HEK293 (cell line): ENCODE data around the gene MRNIP.

Source experiments
- CTCF ChIA-PET: fragments of 350-600 bp; formaldehyde crosslinking; extraction: SDS; loops from one replicate; lab custom pipeline; 2021; ENCODE audit warnings: antibody characterized with exemption; lab: Yijun Ruan, JAX
- POLR2A ChIA-PET: fragments of 300-600 bp; formaldehyde crosslinking; extraction: SDS; loops from one replicate; lab custom pipeline; 2020; ENCODE audit warnings: antibody characterized with exemption, inconsistent platforms; lab: Yijun Ruan, JAX
- H3K27ac ChIP-seq: fragments of 200-500 bp; sonication (Bioruptor generic); 2 replicates; pipeline ENCODE4 v1.5.1; 2014; ENCODE audit warnings: low read depth, low read length, control low read depth, inconsistent platforms; ENCODE audit errors: extremely low read depth
- H3K36me3 ChIP-seq, 2 experiments: fragments of 200-500 bp in 1 of 2; sonication (Bioruptor generic) in 1 of 2; 1 replicate in 1 of 2; 2 replicates in 1 of 2; pipeline ENCODE4 v1.5.1; 2014 to 2017; ENCODE audit warnings: inconsistent platforms in 2 of 2, low read length in 2 of 2; ENCODE audit not compliant: control insufficient read depth in 2 of 2, insufficient read depth in 1 of 2
- H3K4me1 ChIP-seq: fragments of 200-500 bp; sonication (Bioruptor generic); 2 replicates; pipeline ENCODE4 v1.5.1; 2014; ENCODE audit warnings: mild to moderate bottlenecking, low read length, inconsistent platforms; ENCODE audit not compliant: control insufficient read depth, insufficient read depth
- H3K4me3 ChIP-seq: 2 replicates; pipeline ENCODE4 v1.5.1; 2011; ENCODE audit warnings: low read depth, mild to moderate bottlenecking, control low read depth, low read length, moderate library complexity
- H3K9me3 ChIP-seq: fragments of 200-500 bp; sonication (Bioruptor generic); 2 replicates; pipeline ENCODE4 v1.5.1; 2014; ENCODE audit warnings: low read depth, low read length, inconsistent platforms; ENCODE audit not compliant: control insufficient read depth, insufficient read depth
- CTCF ChIP-seq: fragments of 450-650 bp; formaldehyde crosslinking; IDR thresholded peaks from 2 replicates; pipeline ENCODE4 v1.5.1; 2016; ENCODE audit warnings: missing biosample characterization, missing genetic modification characterization
- GFI1B ChIP-seq: fragments of 450-650 bp; formaldehyde crosslinking; IDR thresholded peaks from 2 replicates; pipeline ENCODE4 v1.5.1; 2016; ENCODE audit warnings: missing biosample characterization, missing genetic modification characterization
- YY1 ChIP-seq: fragments of 450-650 bp; formaldehyde crosslinking; IDR thresholded peaks from 2 replicates; pipeline ENCODE4 v1.5.1; 2018; ENCODE audit warnings: missing biosample characterization, missing genetic modification characterization
- ZBTB26 ChIP-seq: fragments of 450-650 bp; formaldehyde crosslinking; optimal IDR thresholded peaks from 2 replicates; pipeline ENCODE3; 2016; ENCODE audit warnings: missing biosample characterization, mild to moderate bottlenecking, missing genetic modification characterization
- ZBTB44 ChIP-seq: fragments of 450-650 bp; IDR thresholded peaks from 2 replicates; pipeline ENCODE4 v1.5.1; 2018; ENCODE audit warnings: missing biosample characterization, mild to moderate bottlenecking, missing genetic modification characterization
- ZBTB48 ChIP-seq: fragments of 450-650 bp; formaldehyde crosslinking; IDR thresholded peaks from 2 replicates; pipeline ENCODE4 v1.5.1; 2016; ENCODE audit warnings: missing biosample characterization, missing genetic modification characterization
- ZNF132 ChIP-seq: fragments of 450-650 bp; formaldehyde crosslinking; IDR thresholded peaks from 2 replicates; pipeline ENCODE4 v1.5.1; 2017; ENCODE audit warnings: missing biosample characterization, missing genetic modification characterization, borderline replicate concordance
- ZNF16 ChIP-seq: fragments of 450-650 bp; formaldehyde crosslinking; IDR thresholded peaks from 2 replicates; pipeline ENCODE4 v1.5.1; 2016; ENCODE audit warnings: low read depth, missing biosample characterization, missing genetic modification characterization
- ZNF169 ChIP-seq: fragments of 450-650 bp; formaldehyde crosslinking; IDR thresholded peaks from 2 replicates; pipeline ENCODE4 v1.5.1; 2016; ENCODE audit warnings: missing biosample characterization, missing genetic modification characterization
- ZNF18 ChIP-seq: fragments of 450-650 bp; formaldehyde crosslinking; IDR thresholded peaks from 2 replicates; pipeline ENCODE4 v1.5.1; 2016; ENCODE audit warnings: missing biosample characterization, missing genetic modification characterization
- ZNF202 ChIP-seq: fragments of 450-650 bp; formaldehyde crosslinking; IDR thresholded peaks from 2 replicates; pipeline ENCODE4 v1.5.1; 2016; ENCODE audit warnings: missing biosample characterization, missing genetic modification characterization, borderline replicate concordance
- ZNF26 ChIP-seq: fragments of 450-650 bp; formaldehyde crosslinking; IDR thresholded peaks from 2 replicates; pipeline ENCODE4 v1.5.1; 2016; ENCODE audit warnings: missing biosample characterization, missing genetic modification characterization
- ZNF292 ChIP-seq: fragments of 450-650 bp; formaldehyde crosslinking; IDR thresholded peaks from 2 replicates; pipeline ENCODE4 v1.5.1; 2016; ENCODE audit warnings: low read depth, missing biosample characterization, missing genetic modification characterization, borderline replicate concordance
- ZNF341 ChIP-seq: fragments of 450-650 bp; formaldehyde crosslinking; IDR thresholded peaks from 2 replicates; pipeline ENCODE4; 2016; ENCODE audit warnings: low read depth, missing biosample characterization, missing genetic modification characterization
- ZNF548 ChIP-seq: fragments of 450-650 bp; formaldehyde crosslinking; IDR thresholded peaks from 2 replicates; pipeline ENCODE4 v1.5.1; 2016; ENCODE audit warnings: missing biosample characterization, missing genetic modification characterization
- ZNF621 ChIP-seq: fragments of 450-650 bp; formaldehyde crosslinking; IDR thresholded peaks from 2 replicates; pipeline ENCODE4 v1.5.1; 2017; ENCODE audit warnings: missing biosample characterization, missing genetic modification characterization
- ZNF629 ChIP-seq: fragments of 450-650 bp; formaldehyde crosslinking; IDR thresholded peaks from 2 replicates; pipeline ENCODE4 v1.5.1; 2017; ENCODE audit warnings: missing biosample characterization, missing genetic modification characterization
- ZNF639 ChIP-seq: fragments of 450-650 bp; formaldehyde crosslinking; IDR thresholded peaks from 2 replicates; pipeline ENCODE4 v1.5.1; 2016; ENCODE audit warnings: missing biosample characterization, missing genetic modification characterization

MRNIP gene

GRCh38 chr5:179829732-179830435, 28.7 kb downstream of the MRNIP start:
- no peaks in the 10 kb centered on the region for H3K4me1 ChIP-seq
- H3K27ac ChIP-seq = no peak overlapping the region
- H3K4me3 ChIP-seq = no peak overlapping the region
- H3K9me3 ChIP-seq = no peaks in the 10 kb centered on the region
- H3K36me3 ChIP-seq = peaks cover 43 to 93% of the 10 kb centered on the region in 2 experiments
- CTCF ChIA-PET = no interaction called here
- POLR2A ChIA-PET = interaction anchor here (1.3 kb wide), 1 partner anchor 10 kb away, joined by 4 read pairs; no protein-coding TSS in a partner anchor
- TF ChIP-seq ZBTB44 (tag by site-specific recombination) (no peak), ZNF16 (tag by site-specific recombination) (no peak), ZNF169 (no peak), ZNF629 (tag by site-specific recombination) (no peak), ZNF132 (no peak), GFI1B (no peak), ZBTB48 (tag by site-specific recombination) (no peak), ZNF26 (tag by site-specific recombination) (no peak), ZNF639 (tag by site-specific recombination) (no peak), ZNF202 (tag by site-specific recombination) (no peak), ZNF621 (tag by site-specific recombination) (no peak), CTCF (tag by site-specific recombination) (no peak), ZNF18 (tag by site-specific recombination) (no peak), YY1 (tag by site-specific recombination) (no peak), ZBTB26 (tag by site-specific recombination) (no peak), ZNF341 (tag by site-specific recombination) (no peak), ZNF292 (tag by site-specific recombination) (no peak), ZNF548 (tag by site-specific recombination) (no peak)
